K562 (cell line): ENCODE measurements around the gene ABCA13.

Source experiments
- CBX3 ChIP-seq, 2 experiments: IDR thresholded peaks; 1 replicate in 1 of 2; 2 replicates in 1 of 2; pipeline ENCODE4 v1.6.1; 2012; ENCODE audit warnings: inconsistent platforms in 2 of 2, low read length in 2 of 2, borderline replicate concordance in 1 of 2, control low read depth in 1 of 2
- CEBPB ChIP-seq: fragments of 450-650 bp; IDR thresholded peaks from 2 replicates; pipeline ENCODE4 v1.6.1; 2016; ENCODE audit warnings: missing genetic modification characterization, missing compliant biosample characterization
- CHD1 ChIP-seq: fragments of 200-600 bp; sonication (generic); IDR thresholded peaks from one replicate; pipeline ENCODE4 v1.6.1; 2012; ENCODE audit warnings: mild to moderate bottlenecking, moderate library complexity, low read length, inconsistent platforms
- HEY1 ChIP-seq: fragments of 250-450 bp; sonication (Bioruptor Pico); IDR thresholded peaks from 2 replicates; pipeline ENCODE4 v1.5.0; 2020; ENCODE audit warnings: mild to moderate bottlenecking, moderate library complexity, borderline replicate concordance
- HNRNPLL ChIP-seq: fragments of 200-400 bp; formaldehyde crosslinking; IDR thresholded peaks from 2 replicates; pipeline ENCODE4 v1.6.1; 2017; ENCODE audit warnings: low read length, low read depth, mild to moderate bottlenecking; ENCODE audit not compliant: poor library complexity, severe bottlenecking
- JUNB ChIP-seq: fragments of 450-650 bp; formaldehyde crosslinking; conservative IDR thresholded peaks from 2 replicates; pipeline ENCODE4 v1.4.0; 2020; ENCODE audit warnings: mild to moderate bottlenecking
- NFYB ChIP-seq: IDR thresholded peaks from 2 replicates; pipeline ENCODE4 v1.6.1; 2011; ENCODE audit warnings: mild to moderate bottlenecking, moderate library complexity; ENCODE audit not compliant: insufficient read length; ENCODE audit errors: extremely low read depth
- NR1H2 ChIP-seq: sonication (generic); formaldehyde crosslinking; IDR thresholded peaks from 2 replicates; pipeline ENCODE4 v1.4.0; 2020; ENCODE audit warnings: mild to moderate bottlenecking, missing genetic modification reagents
- TEAD4 ChIP-seq, 2 experiments: sonication (generic) in 1 of 2; formaldehyde crosslinking in 1 of 2; IDR thresholded peaks; 2 replicates each; pipeline versions ENCODE4 v1.6.1 to v1.8.0; 2012 to 2022; ENCODE audit warnings: borderline replicate concordance in 1 of 2, inconsistent platforms in 1 of 2, low read length in 1 of 2, mild to moderate bottlenecking in 1 of 2, missing genetic modification reagents in 1 of 2

DNA sequence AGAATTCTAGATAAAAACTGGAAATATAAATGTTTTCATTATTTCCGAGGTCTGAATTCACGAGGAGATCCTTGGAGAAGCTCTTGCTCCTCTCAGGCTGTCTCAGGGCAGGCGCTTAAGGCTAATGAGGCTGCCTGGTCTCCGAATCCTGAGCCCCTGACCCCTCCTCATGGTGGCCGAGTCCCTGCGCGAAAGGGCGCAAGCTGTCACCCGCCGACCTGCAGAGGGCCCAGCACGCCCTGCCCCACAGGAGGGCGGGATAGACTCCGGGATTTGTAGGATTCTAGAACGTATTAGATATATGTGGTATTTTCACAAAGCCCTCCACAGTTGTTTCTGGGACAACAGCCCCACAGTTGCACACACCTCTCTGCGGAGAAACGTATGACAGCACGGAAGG, 284.1 kb downstream of the ABCA13 start:
- TF ChIP-seq HEY1 (CRISPR knock-in tag) (no peak), HNRNPLL (no peak), CBX3 (IDR thresholded peaks at IDR 0.05; ENCODE audit: borderline replicate concordance in 1 of 2, low read length in 2 of 2) (no peak), CHD1 (no peak), TEAD4 (IDR thresholded peaks at IDR 0.05; ENCODE audit: low read length) (no peak), TEAD4 (CRISPR knock-in tag; IDR thresholded peaks at IDR 0.05; ENCODE audit: borderline replicate concordance) (no peak), CEBPB (tag) (no peak), JUNB (no peak), NR1H2 (CRISPR knock-in tag) (no peak), NFYB (no peak)
